ENCODE measurements around the gene MKLN1. TPM values are rescaled to one million over a fixed set of nuclear protein-coding genes. Genes with fewer than 3 reads are reported as not detected.
"Not testable (repeated sequence)": the region's sequence is repeated elsewhere in the genome, so short reads cannot be mapped to it uniquely, and the experiment has no call there.

Gene MKLN1
- total RNA-seq, 1 donor from 2014 or later, result 60.4 TPM

DNA sequence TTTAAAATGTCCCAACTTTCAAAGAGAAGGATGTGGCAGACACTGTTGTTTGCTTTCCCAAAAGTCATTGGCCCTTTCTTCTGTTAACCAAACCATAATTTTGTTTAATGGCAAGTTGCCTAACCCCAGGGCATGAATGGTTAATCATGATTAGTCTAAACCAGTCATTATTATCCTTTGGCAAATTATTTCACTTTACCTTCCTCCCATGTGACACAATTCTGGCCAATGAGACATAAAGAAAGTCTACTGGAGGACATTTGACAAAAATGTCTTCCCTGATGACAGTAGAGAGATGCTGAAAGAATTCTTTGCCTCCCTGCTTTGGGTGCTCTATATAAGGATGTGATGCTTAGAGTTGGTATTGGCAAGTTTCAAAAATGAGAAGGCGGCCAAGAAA is 126.8 kb downstream of the MKLN1 start:
- TF ChIP-seq, protein P1, sequence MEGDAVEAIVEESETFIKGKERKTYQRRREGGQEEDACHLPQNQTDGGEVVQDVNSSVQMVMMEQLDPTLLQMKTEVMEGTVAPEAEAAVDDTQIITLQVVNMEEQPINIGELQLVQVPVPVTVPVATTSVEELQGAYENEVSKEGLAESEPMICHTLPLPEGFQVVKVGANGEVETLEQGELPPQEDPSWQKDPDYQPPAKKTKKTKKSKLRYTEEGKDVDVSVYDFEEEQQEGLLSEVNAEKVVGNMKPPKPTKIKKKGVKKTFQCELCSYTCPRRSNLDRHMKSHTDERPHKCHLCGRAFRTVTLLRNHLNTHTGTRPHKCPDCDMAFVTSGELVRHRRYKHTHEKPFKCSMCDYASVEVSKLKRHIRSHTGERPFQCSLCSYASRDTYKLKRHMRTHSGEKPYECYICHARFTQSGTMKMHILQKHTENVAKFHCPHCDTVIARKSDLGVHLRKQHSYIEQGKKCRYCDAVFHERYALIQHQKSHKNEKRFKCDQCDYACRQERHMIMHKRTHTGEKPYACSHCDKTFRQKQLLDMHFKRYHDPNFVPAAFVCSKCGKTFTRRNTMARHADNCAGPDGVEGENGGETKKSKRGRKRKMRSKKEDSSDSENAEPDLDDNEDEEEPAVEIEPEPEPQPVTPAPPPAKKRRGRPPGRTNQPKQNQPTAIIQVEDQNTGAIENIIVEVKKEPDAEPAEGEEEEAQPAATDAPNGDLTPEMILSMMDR (IDR thresholded peaks at IDR 0.05), result no peak
- H3K27me3 ChIP-seq (ENCODE audit: low read depth), result no peaks in the 10 kb centered on the region
- H3K4me1 ChIP-seq, result no peaks in the 10 kb centered on the region
- intact Hi-C loops (cut with DNase I), result no loop called here
- peaks cover 19% of the 10 kb centered on the region for H3K36me3 ChIP-seq
- ATAC-seq (no peak), DNase-seq (no peak)
- no peak overlapping the region for H3K27ac ChIP-seq
- no peak overlapping the region for H3K4me3 ChIP-seq
- H3K9me3 ChIP-seq, result no peaks in the 10 kb centered on the region

DNA sequence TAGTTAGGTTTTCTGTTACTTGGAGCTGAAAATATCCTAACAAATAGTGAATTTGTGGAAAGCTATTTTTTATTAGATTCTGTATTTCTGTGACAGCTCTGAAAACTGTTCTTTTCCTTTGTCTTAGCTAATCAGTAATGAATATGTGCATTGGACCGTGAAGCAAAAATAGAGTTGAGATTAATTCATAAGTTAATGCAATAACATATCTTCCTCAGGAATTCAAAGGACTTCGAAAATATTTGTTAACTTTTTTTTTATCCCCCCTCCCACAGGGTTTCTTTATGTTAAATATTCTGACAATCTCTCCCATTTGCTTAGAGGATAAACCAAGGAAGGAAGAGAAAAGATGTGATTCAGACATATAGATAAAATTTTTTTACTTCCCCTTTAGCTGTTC is 127.3 kb downstream of the MKLN1 start:
- no peak for DNase-seq
- Histone ChIP-seq H3K36me3 (peaks cover 15% of the 10 kb centered on the region), H3K27ac (no peak overlapping the region), H3K27me3 (ENCODE audit: low read depth) (no peaks in the 10 kb centered on the region), H3K4me3 (no peak overlapping the region), H3K9me3 (no peaks in the 10 kb centered on the region), H3K4me1 (no peaks in the 10 kb centered on the region)
- ATAC-seq, result no peak
- TF ChIP-seq, protein P1 (IDR thresholded peaks at IDR 0.05), result no peak
- intact Hi-C loops (cut with DNase I), result no loop called here

DNA sequence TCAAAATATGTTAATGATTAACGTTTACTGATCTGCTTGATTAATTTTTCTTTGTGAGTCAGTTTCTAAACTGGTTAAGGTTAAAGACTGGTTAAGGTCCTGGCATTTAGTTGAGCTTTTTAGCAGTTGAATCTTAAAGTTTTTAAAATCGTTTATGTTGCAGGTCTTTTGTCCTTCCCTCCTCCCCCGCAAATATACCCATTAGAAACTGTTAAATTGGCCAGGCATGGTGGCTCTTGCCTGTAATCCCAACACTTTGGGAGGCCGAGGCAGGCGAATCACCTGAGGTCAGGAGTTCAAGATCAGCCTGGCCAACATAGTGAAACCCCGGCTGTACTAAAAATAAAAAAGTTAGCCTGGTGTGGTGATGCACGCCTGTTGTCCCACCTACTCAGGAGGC is 127.9 kb downstream of the MKLN1 start:
- Histone ChIP-seq H3K27ac (no peak overlapping the region), H3K36me3 (peaks cover 15% of the 10 kb centered on the region), H3K4me3 (no peak overlapping the region), H3K27me3 (ENCODE audit: low read depth) (no peaks in the 10 kb centered on the region), H3K9me3 (no peaks in the 10 kb centered on the region), H3K4me1 (no peaks in the 10 kb centered on the region)
- TF ChIP-seq, protein P1 (IDR thresholded peaks at IDR 0.05), result no peak
- intact Hi-C loops (cut with DNase I), result no loop called here
- no peak for DNase-seq
- no peak for ATAC-seq

DNA sequence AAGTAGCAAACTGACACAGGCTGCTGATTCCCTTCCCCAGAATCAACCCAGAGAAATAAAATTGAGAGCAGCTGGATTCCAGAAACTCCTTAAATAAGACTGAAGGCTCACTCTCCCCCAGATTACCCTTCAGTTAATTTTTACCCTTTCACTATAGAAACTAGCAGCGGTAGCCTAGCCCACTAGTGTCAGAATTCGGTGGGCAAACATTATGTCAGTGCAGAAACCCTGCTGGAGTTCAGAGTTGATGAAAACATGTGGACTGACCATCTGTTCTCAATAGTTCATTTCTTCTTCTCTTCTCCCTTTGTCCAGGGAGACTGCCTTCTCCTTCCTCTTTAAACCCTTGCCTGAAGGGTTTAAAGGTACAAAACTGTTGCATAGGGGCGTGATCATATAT is 128.7 kb downstream of the MKLN1 start:
- TF ChIP-seq, protein P1 (IDR thresholded peaks at IDR 0.05), result no peak
- H3K27ac ChIP-seq, result no peak overlapping the region
- no peaks in the 10 kb centered on the region for H3K4me1 ChIP-seq
- H3K36me3 ChIP-seq, result peaks cover 15% of the 10 kb centered on the region
- H3K27me3 ChIP-seq (ENCODE audit: low read depth), result no peaks in the 10 kb centered on the region
- no peak overlapping the region for H3K4me3 ChIP-seq
- ATAC-seq (no peak), DNase-seq (no peak)
- intact Hi-C loops (cut with DNase I), result no loop called here
- no peaks in the 10 kb centered on the region for H3K9me3 ChIP-seq

DNA sequence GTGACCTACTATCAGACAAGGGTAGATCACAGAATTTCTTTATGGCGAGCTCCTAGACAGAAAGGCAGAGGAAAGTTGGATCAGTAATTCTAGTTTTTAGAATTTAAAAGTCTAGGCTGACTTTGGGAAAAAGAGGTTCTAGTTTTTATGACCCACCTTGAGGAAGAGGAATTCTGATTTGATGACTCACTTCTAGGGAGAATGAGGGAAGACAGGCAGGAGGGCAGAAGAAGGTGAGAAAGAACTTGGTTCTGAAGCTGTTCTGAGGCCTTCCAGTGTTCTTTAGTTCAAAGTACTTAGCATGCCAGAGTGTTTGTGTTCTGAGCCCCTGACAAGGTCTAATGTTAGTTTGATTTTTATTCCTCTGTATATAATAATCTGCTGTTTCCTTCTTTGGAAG is 131.6 kb downstream of the MKLN1 start:
- no peak overlapping the region for H3K4me3 ChIP-seq
- H3K27me3 ChIP-seq (ENCODE audit: low read depth), result no peaks in the 10 kb centered on the region
- no peaks in the 10 kb centered on the region for H3K9me3 ChIP-seq
- no peak overlapping the region for H3K27ac ChIP-seq
- DNase-seq, result no peak
- no peak for ATAC-seq
- H3K36me3 ChIP-seq, result peaks cover 36% of the 10 kb centered on the region
- intact Hi-C loops (cut with DNase I), result no loop called here
- H3K4me1 ChIP-seq, result no peaks in the 10 kb centered on the region
- TF ChIP-seq, protein P1 (IDR thresholded peaks at IDR 0.05), result no peak

DNA sequence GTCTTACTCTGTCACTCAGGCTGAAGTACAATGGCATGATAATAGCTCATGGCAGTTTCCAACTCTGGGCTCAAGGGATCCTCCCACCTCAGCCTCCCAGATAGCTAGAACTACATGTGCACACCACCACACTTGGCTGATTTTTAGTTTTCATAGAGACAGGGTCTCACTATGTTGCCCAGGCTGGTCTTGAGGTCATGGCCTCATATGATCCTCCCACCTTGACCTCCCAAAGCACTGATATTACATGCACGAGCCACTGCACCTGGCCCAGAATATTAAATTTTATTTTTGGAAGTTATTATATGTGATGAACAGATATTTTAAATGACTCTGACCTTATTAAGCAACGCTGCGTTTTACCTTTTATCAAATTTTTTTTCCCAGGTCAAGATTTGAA is 134.4 kb downstream of the MKLN1 start:
- no peak for DNase-seq
- Histone ChIP-seq H3K27ac (no peak overlapping the region), H3K4me1 (no peaks in the 10 kb centered on the region), H3K36me3 (peaks cover 54% of the 10 kb centered on the region), H3K4me3 (no peak overlapping the region), H3K9me3 (no peaks in the 10 kb centered on the region), H3K27me3 (ENCODE audit: low read depth) (no peaks in the 10 kb centered on the region)
- intact Hi-C loops (cut with DNase I), result no loop called here
- TF ChIP-seq, protein P1 (IDR thresholded peaks at IDR 0.05), result no peak
- no peak for ATAC-seq

DNA sequence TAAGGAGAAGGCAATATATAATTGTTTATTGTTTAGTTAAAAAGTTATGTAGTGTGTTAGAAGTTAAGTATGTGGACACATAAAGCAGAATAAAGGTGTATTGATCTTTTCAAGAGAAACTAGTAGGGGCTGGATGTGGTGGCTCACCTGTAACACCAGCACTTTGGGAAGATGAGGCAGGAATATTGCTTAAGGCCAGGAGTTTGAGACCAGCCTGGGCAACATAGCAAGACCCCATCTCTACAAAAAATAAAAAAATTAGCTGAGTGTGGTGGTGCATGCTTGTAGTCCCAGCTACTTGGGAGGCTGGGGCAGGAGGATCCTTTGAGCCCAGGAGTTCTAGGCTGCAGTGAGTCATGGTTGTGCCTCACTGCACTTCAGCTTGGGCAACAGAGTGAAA is 135.0 kb downstream of the MKLN1 start:
- H3K27me3 ChIP-seq (ENCODE audit: low read depth), result not testable (repeated sequence)

More for the DNA sequence above, 135.0 kb downstream of the MKLN1 start:
- H3K36me3 ChIP-seq, result peaks cover 54% of the 10 kb centered on the region
- ATAC-seq; intact Hi-C loops (cut with DNase I); H3K4me3 ChIP-seq; H3K4me1 ChIP-seq; H3K27ac ChIP-seq; H3K9me3 ChIP-seq; DNase-seq: not testable (repeated sequence)
